Nephron progenitor cell (in vitro differentiated cells): ENCODE data around the gene ZFP3.
"Not testable (repeated sequence)": the region's sequence is repeated elsewhere in the genome, so short reads cannot be mapped to it uniquely, and the experiment has no call there.

ENCODE experiments used
- DNase-seq: peaks from one replicate; pipeline ENCODE4 v3.0.0; 2021
- H3K27ac Mint-ChIP-seq: 2 replicates; pipeline ENCODE4 v1.8.0; 2021; ENCODE audit warnings: mild to moderate bottlenecking, moderate library complexity, mixed read lengths
- H3K27me3 Mint-ChIP-seq: 2 replicates; pipeline ENCODE4 v1.8.0; 2021; ENCODE audit warnings: mild to moderate bottlenecking, low read depth, mixed read lengths; ENCODE audit not compliant: poor library complexity
- H3K36me3 Mint-ChIP-seq: 2 replicates; pipeline ENCODE4 v1.8.0; 2021; ENCODE audit warnings: low read depth, mixed read lengths
- H3K4me1 Mint-ChIP-seq: 2 replicates; pipeline ENCODE4 v1.8.0; 2021; ENCODE audit warnings: mixed read lengths
- H3K4me3 Mint-ChIP-seq: 2 replicates; pipeline ENCODE4 v1.8.0; 2021; ENCODE audit warnings: mild to moderate bottlenecking, moderate library complexity, mixed read lengths
- H3K9me3 Mint-ChIP-seq: 2 replicates; pipeline ENCODE4 v1.8.0; 2021; ENCODE audit warnings: mild to moderate bottlenecking, moderate library complexity, mixed read lengths
- TF ChIP-seq, protein P1 (sequence below): fragments of 200-600 bp; sonication (generic); IDR thresholded peaks from 2 replicates; pipeline ENCODE4 v1.5.0; 2021; ENCODE audit warnings: antibody characterized with exemption

ZFP3 gene

DNA sequence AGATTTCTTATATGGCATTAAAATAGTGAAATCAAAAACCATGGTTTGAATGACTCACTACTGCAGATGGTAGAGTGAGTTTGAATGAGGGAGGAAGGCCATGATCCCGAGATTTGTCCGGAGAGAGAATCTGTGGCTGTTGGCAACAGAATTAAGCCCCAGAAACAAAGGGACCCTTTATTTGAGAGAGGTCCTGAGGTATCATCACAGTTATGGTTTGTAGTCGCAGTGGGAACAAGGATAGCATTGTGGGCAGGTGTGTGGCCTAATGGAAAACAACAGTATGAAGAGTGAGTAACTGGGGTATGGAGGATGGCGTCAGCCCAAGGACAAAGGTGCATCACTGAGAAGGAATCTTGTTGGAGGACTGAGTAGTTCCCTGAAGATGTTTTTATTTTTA lies 8.5 kb upstream of the ZFP3 start:
- no peaks in the 10 kb centered on the region for H3K9me3 Mint-ChIP-seq
- no peak overlapping the region for H3K4me3 Mint-ChIP-seq
- peaks cover 32% of the 10 kb centered on the region for H3K27me3 Mint-ChIP-seq
- no peaks in the 10 kb centered on the region for H3K4me1 Mint-ChIP-seq
- no peak overlapping the region for H3K27ac Mint-ChIP-seq
- TF ChIP-seq, protein P1, sequence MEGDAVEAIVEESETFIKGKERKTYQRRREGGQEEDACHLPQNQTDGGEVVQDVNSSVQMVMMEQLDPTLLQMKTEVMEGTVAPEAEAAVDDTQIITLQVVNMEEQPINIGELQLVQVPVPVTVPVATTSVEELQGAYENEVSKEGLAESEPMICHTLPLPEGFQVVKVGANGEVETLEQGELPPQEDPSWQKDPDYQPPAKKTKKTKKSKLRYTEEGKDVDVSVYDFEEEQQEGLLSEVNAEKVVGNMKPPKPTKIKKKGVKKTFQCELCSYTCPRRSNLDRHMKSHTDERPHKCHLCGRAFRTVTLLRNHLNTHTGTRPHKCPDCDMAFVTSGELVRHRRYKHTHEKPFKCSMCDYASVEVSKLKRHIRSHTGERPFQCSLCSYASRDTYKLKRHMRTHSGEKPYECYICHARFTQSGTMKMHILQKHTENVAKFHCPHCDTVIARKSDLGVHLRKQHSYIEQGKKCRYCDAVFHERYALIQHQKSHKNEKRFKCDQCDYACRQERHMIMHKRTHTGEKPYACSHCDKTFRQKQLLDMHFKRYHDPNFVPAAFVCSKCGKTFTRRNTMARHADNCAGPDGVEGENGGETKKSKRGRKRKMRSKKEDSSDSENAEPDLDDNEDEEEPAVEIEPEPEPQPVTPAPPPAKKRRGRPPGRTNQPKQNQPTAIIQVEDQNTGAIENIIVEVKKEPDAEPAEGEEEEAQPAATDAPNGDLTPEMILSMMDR = no peak
- H3K36me3 Mint-ChIP-seq = no peaks in the 10 kb centered on the region
- no peak for DNase-seq

DNA sequence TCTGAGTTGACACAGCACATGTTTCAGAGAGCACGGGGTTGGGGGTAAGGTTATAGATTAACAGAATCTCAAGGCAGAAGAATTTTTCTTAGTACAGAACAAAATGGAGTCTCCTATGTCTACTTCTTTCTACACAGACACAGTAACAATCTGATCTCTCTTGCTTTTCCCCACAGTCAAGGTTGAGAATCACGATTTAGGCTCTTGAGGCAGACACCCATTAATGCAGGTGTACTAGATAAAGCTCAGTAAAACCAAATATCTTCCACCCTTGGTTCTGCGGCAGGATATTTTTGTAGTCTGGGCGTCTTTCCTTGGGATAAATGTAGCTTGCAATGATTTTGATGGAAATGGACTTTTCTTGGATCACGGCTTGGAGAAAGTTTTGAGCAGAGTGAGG lies 2.8 kb upstream of the ZFP3 start:
- not testable (repeated sequence) for H3K4me1 Mint-ChIP-seq, H3K9me3 Mint-ChIP-seq, DNase-seq, H3K27ac Mint-ChIP-seq, H3K36me3 Mint-ChIP-seq, H3K4me3 Mint-ChIP-seq
- peaks cover 27% of the 10 kb centered on the region for H3K27me3 Mint-ChIP-seq

DNA sequence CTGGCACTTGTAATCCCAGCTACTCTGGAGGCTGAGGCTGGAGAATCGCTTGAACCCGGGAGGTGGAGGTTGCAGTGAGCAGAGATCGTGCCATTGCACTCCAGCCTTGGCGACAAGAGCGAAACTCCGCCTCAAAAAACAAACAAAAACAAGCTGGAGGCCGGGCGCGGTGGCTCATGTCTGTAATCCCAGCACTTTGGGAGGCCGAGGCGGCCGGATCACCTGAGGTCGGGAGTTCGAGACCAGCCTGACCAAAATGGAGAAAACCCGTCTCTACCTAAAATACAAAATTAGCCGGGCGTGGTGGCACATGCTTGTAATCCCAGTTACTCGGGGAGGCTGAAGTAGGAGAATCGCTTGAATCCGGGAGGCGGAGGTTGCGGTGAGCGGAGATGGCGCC lies 992 bp upstream of the ZFP3 start:
- DNase-seq, H3K4me3 Mint-ChIP-seq, H3K36me3 Mint-ChIP-seq, H3K4me1 Mint-ChIP-seq, H3K27ac Mint-ChIP-seq: not testable (repeated sequence)
- H3K27me3 Mint-ChIP-seq = peaks cover 25% of the 10 kb centered on the region
- H3K9me3 Mint-ChIP-seq = peaks cover 12% of the 10 kb centered on the region

DNA sequence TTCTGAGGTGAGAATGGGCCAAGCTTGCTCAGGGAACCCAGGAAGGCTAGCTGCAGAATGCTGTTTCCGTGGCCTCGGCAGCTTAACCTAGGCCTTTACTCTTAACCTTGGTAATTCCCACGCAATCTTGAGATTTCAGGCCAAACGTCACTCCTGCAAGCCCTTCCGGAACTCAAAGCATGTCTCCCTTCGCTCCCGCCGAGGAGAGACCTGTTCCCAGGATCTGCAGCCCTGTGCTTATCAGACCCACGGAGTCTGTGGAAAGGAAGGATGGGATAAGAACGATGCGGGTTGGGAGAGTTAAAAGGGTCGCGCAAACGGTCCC lies 524 bp upstream of the ZFP3 start:
- no peaks in the 10 kb centered on the region for H3K4me1 Mint-ChIP-seq
- peak overlapping the region; percentile 23 for H3K4me3 Mint-ChIP-seq
- no peaks in the 10 kb centered on the region for H3K36me3 Mint-ChIP-seq
- peaks cover 25% of the 10 kb centered on the region for H3K27me3 Mint-ChIP-seq
- H3K9me3 Mint-ChIP-seq = peaks cover 13% of the 10 kb centered on the region
- TF ChIP-seq, protein P1 = no peak
- no peak for DNase-seq
- no peak overlapping the region for H3K27ac Mint-ChIP-seq

DNA sequence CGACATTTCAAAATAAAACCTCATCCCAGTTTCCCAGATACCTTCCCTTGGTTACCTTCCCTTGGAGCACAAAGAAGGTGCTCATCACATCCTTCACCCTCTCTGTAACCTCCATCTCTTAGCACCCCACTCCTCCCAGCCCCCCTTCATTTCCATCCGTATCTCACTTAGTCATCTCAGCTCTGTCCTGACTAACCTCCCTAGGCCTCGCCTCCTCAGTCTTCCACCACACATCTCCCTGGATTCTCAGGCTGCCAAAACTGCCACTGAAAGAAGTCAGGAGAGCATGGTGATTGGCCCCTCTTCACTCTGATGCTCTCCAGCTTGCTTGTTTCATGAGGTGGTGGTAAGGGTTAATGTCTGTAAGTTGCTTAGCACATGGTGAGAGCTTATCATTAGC lies 2.3 kb downstream of the ZFP3 start:
- Mint-ChIP-seq H3K27me3 (peaks cover 18% of the 10 kb centered on the region), H3K4me1 (no peaks in the 10 kb centered on the region), H3K4me3 (no peak overlapping the region), H3K9me3 (peaks cover 34% of the 10 kb centered on the region), H3K36me3 (no peaks in the 10 kb centered on the region), H3K27ac (no peak overlapping the region)
- TF ChIP-seq, protein P1 = no peak
- DNase-seq = no peak

DNA sequence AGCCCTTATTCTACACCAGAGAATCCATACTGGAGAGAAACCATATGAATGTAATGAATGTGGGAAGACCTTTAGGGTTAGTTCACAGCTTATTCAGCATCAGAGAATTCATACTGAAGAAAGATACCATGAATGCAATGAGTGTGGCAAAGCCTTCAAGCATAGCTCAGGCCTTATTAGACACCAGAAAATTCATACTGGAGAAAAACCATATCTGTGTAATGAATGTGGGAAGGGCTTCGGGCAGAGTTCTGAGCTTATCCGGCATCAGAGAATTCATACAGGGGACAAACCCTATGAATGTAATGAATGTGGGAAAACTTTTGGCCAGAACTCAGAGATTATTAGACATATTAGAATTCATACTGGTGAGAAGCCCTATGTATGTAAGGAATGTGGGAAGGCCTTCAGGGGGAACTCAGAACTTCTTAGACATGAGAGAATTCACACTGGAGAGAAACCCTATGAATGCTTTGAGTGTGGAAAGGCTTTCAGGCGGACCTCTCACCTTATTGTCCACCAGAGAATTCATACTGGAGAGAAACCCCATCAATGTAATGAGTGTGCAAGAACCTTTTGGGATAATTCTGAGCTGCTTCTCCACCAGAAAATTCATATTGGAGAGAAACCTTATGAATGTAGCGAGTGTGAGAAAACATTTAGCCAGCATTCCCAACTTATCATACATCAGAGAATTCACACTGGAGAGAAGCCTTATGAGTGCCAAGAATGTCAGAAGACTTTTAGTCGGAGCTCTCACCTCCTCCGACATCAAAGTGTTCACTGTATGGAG lies 14.1 kb downstream of the ZFP3 start:
- TF ChIP-seq, protein P1 = no peak
- H3K27me3 Mint-ChIP-seq = peaks cover 23% of the 10 kb centered on the region
- no peak overlapping the region for H3K4me3 Mint-ChIP-seq
- DNase-seq = no peak
- peaks cover 95% of the 10 kb centered on the region for H3K9me3 Mint-ChIP-seq
- peaks cover 33% of the 10 kb centered on the region for H3K36me3 Mint-ChIP-seq
- no peak overlapping the region for H3K27ac Mint-ChIP-seq
- H3K4me1 Mint-ChIP-seq = peaks cover 2% of the 10 kb centered on the region

DNA sequence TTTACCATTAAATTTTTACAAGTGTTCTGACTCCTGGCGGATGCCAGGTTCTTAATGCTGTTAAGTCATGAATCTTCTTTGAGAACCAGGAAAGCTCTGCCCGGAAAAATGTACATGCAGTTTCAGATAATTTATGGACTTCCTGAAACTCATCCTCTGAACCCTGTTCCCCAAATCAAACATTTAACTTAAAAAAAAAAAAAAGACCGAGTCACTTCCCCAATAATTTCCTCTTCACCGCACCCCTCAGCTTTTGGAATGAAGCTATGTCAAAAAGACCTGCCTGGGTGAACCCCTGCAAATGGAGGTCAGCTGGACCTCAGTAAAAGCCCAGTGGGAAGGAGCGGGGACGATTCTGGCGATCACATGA lies 18.4 kb downstream of the ZFP3 start:
- Mint-ChIP-seq H3K9me3 (peaks cover 84% of the 10 kb centered on the region), H3K36me3 (peaks cover 26% of the 10 kb centered on the region), H3K4me1 (peaks cover 12% of the 10 kb centered on the region), H3K27ac (no peak overlapping the region), H3K4me3 (peak overlapping the region; percentile 93), H3K27me3 (peaks cover 50% of the 10 kb centered on the region)
- TF ChIP-seq, protein P1 = no peak
- no peak for DNase-seq
